Hindlimb muscle (tissue), 1 donor: Measurements from ENCODE around the gene NUFIP1. TPM values are rescaled to one million over a fixed set of nuclear protein-coding genes. Genes with fewer than 3 reads are reported as not detected.
A peak's percentile ranks its signal among the peaks of the same experiment; 100 is the strongest.
"Not testable (repeated sequence)": the region's sequence is repeated elsewhere in the genome, so short reads cannot be mapped to it uniquely, and the experiment has no call there.

Experiments
- DNase-seq: peaks from one replicate; pipeline ENCODE4 v3.0.0-alpha.2; 2013
- polyA plus RNA-seq: library from polyadenylated mRNA; unstranded; fragments of 120-200 nt; gene quantifications from one replicate; pipeline ENCODE4 v1.2.1, GENCODE V29; 2013; ENCODE audit not compliant: insufficient read length

Gene NUFIP1
- polyA plus RNA-seq, 1 donor: 8.4 TPM

- DNase-seq: no peak
These were observed 70.0 kb downstream of the NUFIP1 start for GRCh38 chr13:44919104-44919804.

- DNase-seq: peak; percentile 90
These were observed 70.8 kb downstream of the NUFIP1 start for GRCh38 chr13:44918326-44919103.

- peak; percentile 99 for DNase-seq
These were observed 71.5 kb downstream of the NUFIP1 start for GRCh38 chr13:44917589-44918325.

GRCh38 chr13:44912278-44913016 is 76.8 kb downstream of the NUFIP1 start:
- DNase-seq: no peak

GRCh38 chr13:44908712-44909111 is 80.6 kb downstream of the NUFIP1 start:
- DNase-seq: no peak

GRCh38 chr13:44908266-44908665 is 81.0 kb downstream of the NUFIP1 start:
- no peak for DNase-seq

- peak; percentile 92 for DNase-seq
These were observed 82.6 kb downstream of the NUFIP1 start for GRCh38 chr13:44906713-44907112.

- no peak for DNase-seq
These were observed 83.0 kb downstream of the NUFIP1 start for GRCh38 chr13:44906230-44906629.

- DNase-seq: peak; percentile 25
These were observed 83.7 kb downstream of the NUFIP1 start for GRCh38 chr13:44905556-44905955.

- DNase-seq: peak; percentile 92
These were observed 84.3 kb downstream of the NUFIP1 start for GRCh38 chr13:44904967-44905366.

- peak; percentile 93 for DNase-seq
These were observed 85.7 kb downstream of the NUFIP1 start for GRCh38 chr13:44903574-44903985.

- DNase-seq: peak; percentile 37
These were observed 86.5 kb downstream of the NUFIP1 start for GRCh38 chr13:44902738-44903137.

- no peak for DNase-seq
These were observed 89.3 kb downstream of the NUFIP1 start for GRCh38 chr13:44899967-44900366.

- not testable (repeated sequence) for DNase-seq
These were observed 91.0 kb downstream of the NUFIP1 start for GRCh38 chr13:44898308-44898707.

GRCh38 chr13:44895953-44896335 is 93.3 kb downstream of the NUFIP1 start:
- DNase-seq: no peak

GRCh38 chr13:44895264-44895952 is 93.9 kb downstream of the NUFIP1 start:
- no peak for DNase-seq

- DNase-seq: no peak
These were observed 95.1 kb downstream of the NUFIP1 start for GRCh38 chr13:44894001-44894770.
